ENCODE data around the gene GADL1.

The GADL1 gene

GRCh38 chr3:30843877-30844276 is 50.6 kb downstream of the GADL1 start:
- TF ChIP-seq CTCF (IDR thresholded peaks at IDR 0.05; ENCODE audit: low read depth, low read length) = no peak
- no peak for DNase-seq (ENCODE audit: extremely low read depth, low read depth)

DNA sequence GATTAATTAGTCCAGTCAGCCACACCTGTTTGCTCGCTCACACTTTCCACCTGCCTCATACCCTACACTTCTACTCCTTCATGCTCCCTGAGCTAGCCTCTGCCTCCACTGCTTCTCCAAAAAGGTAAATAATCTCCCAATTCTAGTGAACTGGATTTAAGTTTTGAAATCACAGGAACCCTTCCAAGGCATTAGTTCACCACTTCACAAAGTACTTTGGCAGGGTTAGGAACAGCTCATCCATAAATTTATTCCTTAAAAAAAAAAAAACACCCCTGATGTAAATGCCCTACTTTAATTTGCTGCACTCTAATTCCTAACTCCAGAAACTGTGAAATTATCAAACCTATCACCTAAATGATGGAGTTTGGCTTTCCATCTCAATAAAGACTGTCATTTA is 58.3 kb downstream of the GADL1 start:
- no peak for TF ChIP-seq CTCF (IDR thresholded peaks at IDR 0.05; ENCODE audit: low read depth, low read length)

DNA sequence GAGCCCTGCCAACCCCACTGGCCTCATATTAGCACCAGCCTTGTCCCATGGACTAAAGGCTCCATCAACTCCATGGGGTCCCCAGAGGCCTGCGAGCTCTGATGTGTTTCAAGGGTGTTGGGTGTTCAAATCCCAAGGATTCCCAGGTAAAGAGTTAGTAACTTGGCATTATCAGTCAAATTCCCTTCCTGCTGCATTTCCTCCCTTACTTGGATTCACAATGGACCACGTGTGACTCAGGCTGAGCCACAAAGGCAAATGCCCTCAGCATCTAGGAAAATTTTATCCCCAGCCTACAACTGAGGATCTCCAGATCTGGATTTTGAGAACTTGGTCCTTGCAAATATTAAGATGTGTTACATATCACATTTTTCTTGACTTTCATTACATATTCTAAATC is 58.8 kb downstream of the GADL1 start:
- DNase-seq (ENCODE audit: extremely low read depth, low read depth) = no peak

More for the DNA sequence above, 58.3 kb downstream of the GADL1 start:
- DNase-seq (ENCODE audit: extremely low read depth, low read depth) = no peak

GRCh38 chr3:30832961-30833575 is 61.4 kb downstream of the GADL1 start:
- no peak for TF ChIP-seq CTCF (IDR thresholded peaks at IDR 0.05; ENCODE audit: low read depth, low read length)
- DNase-seq (ENCODE audit: extremely low read depth, low read depth) = no peak

More for the DNA sequence above, 58.8 kb downstream of the GADL1 start:
- TF ChIP-seq CTCF (IDR thresholded peaks at IDR 0.05; ENCODE audit: low read depth, low read length) = no peak

DNA sequence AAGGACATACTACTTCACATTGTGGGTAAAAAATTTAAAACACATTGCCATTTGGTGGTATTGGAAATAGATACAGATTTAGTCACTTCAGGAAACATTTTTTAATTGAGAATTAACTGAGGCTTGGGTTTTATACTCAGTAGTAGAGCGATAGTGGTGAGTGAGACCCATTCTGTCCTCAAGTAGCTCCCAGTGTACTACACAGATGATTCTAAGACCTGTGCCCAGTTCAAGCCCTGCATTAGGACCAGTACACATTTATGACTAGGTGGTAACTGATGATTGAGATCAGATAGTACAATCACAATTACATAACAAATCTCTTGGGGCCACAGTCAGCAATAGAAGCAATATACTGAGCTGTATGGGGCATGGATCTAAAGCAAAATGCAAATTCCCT is 67.4 kb downstream of the GADL1 start:
- no peak for TF ChIP-seq CTCF (IDR thresholded peaks at IDR 0.05; ENCODE audit: low read depth, low read length)
- no peak for DNase-seq (ENCODE audit: extremely low read depth, low read depth)

GRCh38 chr3:30826531-30826942 is 67.9 kb downstream of the GADL1 start:
- TF ChIP-seq CTCF (IDR thresholded peaks at IDR 0.05; ENCODE audit: low read depth, low read length) = no peak
- DNase-seq (ENCODE audit: extremely low read depth, low read depth) = no peak

DNA sequence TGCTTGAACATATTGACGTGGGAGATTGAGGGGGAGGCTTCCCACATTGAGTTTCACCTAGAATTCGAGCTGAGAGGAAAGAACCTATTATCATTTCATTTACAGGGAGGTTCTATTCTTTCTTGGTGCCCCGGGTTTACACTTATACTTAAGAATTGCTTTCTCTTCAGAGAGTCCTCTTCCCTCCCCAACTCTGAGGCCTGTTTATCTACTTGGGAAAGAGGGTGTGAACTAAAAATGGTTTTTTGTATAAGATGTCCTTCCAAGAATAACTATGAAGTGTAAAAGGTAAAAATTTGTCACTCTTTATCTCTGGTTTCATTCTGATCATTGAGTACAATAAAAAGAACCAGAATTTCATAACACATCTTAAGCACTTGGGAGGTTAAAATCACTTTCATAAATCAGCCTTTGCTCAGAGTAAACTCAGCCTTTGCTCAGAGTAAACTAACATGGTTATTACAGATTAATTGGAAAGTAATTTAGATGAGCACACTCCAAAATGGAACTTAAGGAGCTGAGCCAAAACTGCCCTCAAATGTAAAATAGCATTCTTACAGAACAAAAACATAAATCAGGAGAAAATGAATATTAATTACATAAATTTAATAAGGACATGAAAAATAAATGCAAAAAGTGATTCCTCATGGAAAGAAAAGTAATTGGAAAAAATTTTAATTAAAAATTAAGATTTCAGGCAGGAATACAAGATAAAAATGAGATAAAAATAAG is 75.2 kb downstream of the GADL1 start:
- DNase-seq (ENCODE audit: extremely low read depth, low read depth) = no peak
- TF ChIP-seq CTCF (IDR thresholded peaks at IDR 0.05; ENCODE audit: low read depth, low read length) = no peak
